ENCODE measurements around the gene DPP6.

DNA sequence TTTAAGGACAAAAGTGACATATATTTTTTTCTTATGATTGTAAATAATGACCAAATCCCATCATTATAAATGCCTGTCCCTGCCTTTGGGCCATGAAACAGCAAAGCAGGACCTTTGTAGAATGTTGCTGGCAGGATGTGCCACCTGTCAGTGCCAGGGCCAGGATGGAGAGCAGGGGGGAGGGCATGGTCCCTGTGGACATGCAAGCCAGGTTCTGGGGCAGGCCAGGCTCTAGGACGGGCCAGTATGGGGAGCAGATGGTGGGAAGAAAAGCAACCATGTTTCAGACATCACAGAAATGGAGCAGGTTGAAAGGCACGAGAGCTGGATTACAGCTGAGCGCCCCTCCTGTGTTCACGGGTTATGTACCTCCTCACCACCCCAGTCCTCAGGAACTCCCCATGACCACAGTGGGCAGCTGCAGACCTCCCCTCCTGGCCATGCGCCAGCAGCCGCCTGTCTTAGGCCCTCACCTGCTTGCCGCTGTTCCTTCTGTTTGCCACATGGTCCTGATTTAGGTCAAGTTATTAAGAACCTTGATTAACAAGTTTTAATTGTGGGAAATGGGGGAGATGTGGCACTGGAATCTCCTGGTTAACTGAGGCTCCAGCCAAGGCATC, 740.3 kb downstream of the DPP6 start:
- TF ChIP-seq POLR2A (IDR thresholded peaks at IDR 0.05; ENCODE audit: low read length) (no peak), GATA1 (IDR thresholded peaks at IDR 0.05; ENCODE audit: low read depth, low read length) (no peak)
